H9 (cell line): ENCODE measurements around the gene SHCBP1. TPM values are rescaled to one million over a fixed set of nuclear protein-coding genes. Genes with fewer than 3 reads are reported as not detected.

Source experiments
- DNase-seq: peaks from one replicate; pipeline ENCODE4 v3.0.0-alpha.2; 2017
- H2AFZ ChIP-seq: one replicate; pipeline ENCODE4 v1.6.1; 2013; ENCODE audit warnings: mild to moderate bottlenecking, low read length, control low read depth, moderate library complexity
- H2AK5ac ChIP-seq: 2 replicates; pipeline ENCODE4 v1.6.1; 2013; ENCODE audit warnings: low read length, control low read depth, mixed read lengths; ENCODE audit not compliant: insufficient read length
- H2BK120ac ChIP-seq: one replicate; pipeline ENCODE4 v1.6.1; 2013; ENCODE audit warnings: low read depth, mild to moderate bottlenecking, low read length, control low read depth, inconsistent platforms; ENCODE audit not compliant: poor library complexity, severe bottlenecking
- H2BK12ac ChIP-seq: 2 replicates; pipeline ENCODE4 v1.6.1; 2013; ENCODE audit warnings: low read length, control low read depth, mixed read lengths, low read depth; ENCODE audit not compliant: insufficient read length
- H2BK15ac ChIP-seq: 2 replicates; pipeline ENCODE4 v1.6.1; 2013; ENCODE audit warnings: low read depth, low read length, control low read depth
- H2BK20ac ChIP-seq: one replicate; pipeline ENCODE4 v1.6.1; 2013; ENCODE audit warnings: low read depth, mild to moderate bottlenecking, low read length, control low read depth, inconsistent platforms; ENCODE audit not compliant: poor library complexity, severe bottlenecking
- H2BK5ac ChIP-seq: 2 replicates; pipeline ENCODE4 v1.6.1; 2013; ENCODE audit warnings: low read length, control low read depth, mixed read lengths; ENCODE audit not compliant: insufficient read length
- H3K14ac ChIP-seq: 2 replicates; pipeline ENCODE4 v1.6.1; 2013; ENCODE audit warnings: low read length, control low read depth; ENCODE audit not compliant: insufficient read depth
- H3K18ac ChIP-seq: 2 replicates; pipeline ENCODE4 v1.6.1; 2013; ENCODE audit warnings: low read depth, mild to moderate bottlenecking, mixed read lengths, low read length, control low read depth; ENCODE audit not compliant: insufficient read length
- H3K23ac ChIP-seq: 2 replicates; pipeline ENCODE4 v1.6.1; 2013; ENCODE audit warnings: low read length, control low read depth, mixed read lengths, low read depth; ENCODE audit not compliant: insufficient read length
- H3K23me2 ChIP-seq: 2 replicates; pipeline ENCODE4 v1.6.1; 2013; ENCODE audit warnings: low read depth, mild to moderate bottlenecking, mixed read lengths, low read length, control low read depth; ENCODE audit not compliant: insufficient read length, poor library complexity, severe bottlenecking
- H3K27ac ChIP-seq: 2 replicates; pipeline ENCODE4 v1.5.1; 2013; ENCODE audit warnings: low read length, control low read depth, mixed read lengths, low read depth; ENCODE audit not compliant: insufficient read length
- H3K27me3 ChIP-seq: 2 replicates; pipeline ENCODE4 v1.6.1; 2013; ENCODE audit warnings: low read length, control low read depth, inconsistent platforms; ENCODE audit not compliant: insufficient read depth
- H3K4ac ChIP-seq: 2 replicates; pipeline ENCODE4 v1.6.1; 2013; ENCODE audit warnings: low read depth, mild to moderate bottlenecking, control low read depth, inconsistent platforms, low read length, moderate library complexity
- H3K4me1 ChIP-seq: 2 replicates; pipeline ENCODE4 v1.6.1; 2013; ENCODE audit warnings: low read length, control low read depth, inconsistent platforms; ENCODE audit not compliant: insufficient read depth
- H3K4me2 ChIP-seq: 2 replicates; pipeline ENCODE4 v1.6.1; 2013; ENCODE audit warnings: low read length, control low read depth, mixed read lengths; ENCODE audit not compliant: insufficient read length, insufficient read depth
- H3K56ac ChIP-seq: 2 replicates; pipeline ENCODE4 v1.6.1; 2013; ENCODE audit warnings: low read depth, mild to moderate bottlenecking, mixed read lengths, low read length, control low read depth; ENCODE audit not compliant: insufficient read length
- H3K79me1 ChIP-seq: 2 replicates; pipeline ENCODE4 v1.6.1; 2013; ENCODE audit warnings: low read depth, mild to moderate bottlenecking, moderate library complexity, low read length, control low read depth, inconsistent platforms; ENCODE audit not compliant: insufficient read depth, poor library complexity, severe bottlenecking
- H3K79me2 ChIP-seq: 2 replicates; pipeline ENCODE4 v1.6.1; 2013; ENCODE audit warnings: low read length, control low read depth, inconsistent platforms; ENCODE audit not compliant: insufficient read depth
- H3K9ac ChIP-seq: 2 replicates; pipeline ENCODE4 v1.6.1; 2013; ENCODE audit warnings: low read length, control low read depth, mixed read lengths; ENCODE audit not compliant: insufficient read length; ENCODE audit errors: extremely low read depth
- H3K9me3 ChIP-seq: one replicate; pipeline ENCODE4 v1.6.1; 2013; ENCODE audit warnings: low read depth, low read length, inconsistent platforms; ENCODE audit not compliant: control insufficient read depth
- H3T11ph ChIP-seq: one replicate; pipeline ENCODE4 v1.6.1; 2013; ENCODE audit warnings: mild to moderate bottlenecking, low read length, control low read depth, inconsistent platforms
- H4K20me1 ChIP-seq: one replicate; pipeline ENCODE4 v1.6.1; 2013; ENCODE audit not compliant: control insufficient read depth, insufficient read length, insufficient read depth
- H4K5ac ChIP-seq: 2 replicates; pipeline ENCODE4 v1.6.1; 2013; ENCODE audit warnings: low read depth, mild to moderate bottlenecking, mixed read lengths, low read length, control low read depth; ENCODE audit not compliant: insufficient read length
- H4K8ac ChIP-seq: replicated peaks from 2 replicates; pipeline ENCODE4 v1.6.1; 2013; ENCODE audit warnings: low read length, control low read depth, mixed read lengths, low read depth; ENCODE audit not compliant: insufficient read length
- H4K91ac ChIP-seq: 2 replicates; pipeline ENCODE4 v1.6.1; 2013; ENCODE audit warnings: low read depth, mild to moderate bottlenecking, moderate library complexity, mixed read lengths, low read length, control low read depth; ENCODE audit not compliant: insufficient read length
- H3K27ac Mint-ChIP-seq, 3 experiments: 2 replicates in 2 of 3; 3 replicates in 1 of 3; pipeline ENCODE4 v1.8.0; 2020 to 2021; ENCODE audit warnings: mixed read lengths in 3 of 3, mild to moderate bottlenecking in 1 of 3, moderate library complexity in 1 of 3
- H3K27me3 Mint-ChIP-seq: 2 replicates; pipeline ENCODE4 v1.8.0; 2021; ENCODE audit warnings: low read depth, mild to moderate bottlenecking, moderate library complexity, mixed read lengths
- H3K36me3 Mint-ChIP-seq, 3 experiments: 2 replicates in 2 of 3; 3 replicates in 1 of 3; pipeline ENCODE4 v1.8.0; 2020 to 2021; ENCODE audit warnings: low read depth in 3 of 3, mixed read lengths in 3 of 3; ENCODE audit not compliant: insufficient read depth in 1 of 3
- H3K4me1 Mint-ChIP-seq, 2 experiments: 2 replicates each; pipeline ENCODE4 v1.8.0; 2020; ENCODE audit warnings: mixed read lengths in 2 of 2
- H3K4me3 Mint-ChIP-seq, 2 experiments: 2 replicates in 1 of 2; 3 replicates in 1 of 2; pipeline ENCODE4 v1.8.0; 2020 to 2021; ENCODE audit warnings: mild to moderate bottlenecking in 2 of 2, mixed read lengths in 2 of 2, moderate library complexity in 1 of 2
- H3K9me3 Mint-ChIP-seq, 2 experiments: 2 replicates in 1 of 2; 3 replicates in 1 of 2; pipeline ENCODE4 v1.8.0; 2020; ENCODE audit warnings: mild to moderate bottlenecking in 2 of 2, mixed read lengths in 2 of 2, moderate library complexity in 1 of 2
- CTCF ChIP-seq: fragments of 200-600 bp; sonication (generic); conservative IDR thresholded peaks from 3 replicates; pipeline ENCODE4 v1.8.0; 2021; ENCODE audit warnings: antibody characterized with exemption, mild to moderate bottlenecking
- WGBS: extraction: QIAGEN DNeasy Blood & Tissue Kit; methylation state at CpG from one replicate; pipeline ENCODE4 v1.1.7; 2013; ENCODE audit warnings: missing lambda C conversion rate, low lambda C conversion rate, mixed read lengths; ENCODE audit not compliant: insufficient read length; ENCODE audit errors: extremely low coverage; 5-methylcytosine and 5-hydroxymethylcytosine counted together
- total RNA-seq: library from RNA; stranded (reverse); gene quantifications from 2 replicates; pipeline ENCODE4 v1.2.1, GENCODE V29; 2021

SHCBP1 gene
- total RNA-seq, 1 experiment from 2014 or later = 16.6 TPM

- H3K4me1 Mint-ChIP-seq = peaks cover 0 to 4% of the 10 kb centered on the region in 2 experiments; a peak in 2 of 4 replicates
- Histone ChIP-seq H3T11ph (no peak overlapping the region), H3K9ac (no peak overlapping the region), H3K9me3 (no peaks in the 10 kb centered on the region), H3K4me2 (no peak overlapping the region), H4K8ac (no peak overlapping the region), H3K79me1 (no peaks in the 10 kb centered on the region), H3K27me3 (no peaks in the 10 kb centered on the region), H3K27ac (no peak overlapping the region), H2BK12ac (no peak overlapping the region), H2AFZ (no peak overlapping the region), H4K20me1 (no peaks in the 10 kb centered on the region), H2AK5ac (no peak overlapping the region), H2BK20ac (no peak overlapping the region), H3K4me1 (no peaks in the 10 kb centered on the region), H3K4ac (no peak overlapping the region), H2BK15ac (no peak overlapping the region), H4K5ac (no peak overlapping the region), H2BK5ac (no peak overlapping the region), H3K14ac (no peak overlapping the region), H3K56ac (no peak overlapping the region), H3K79me2 (no peaks in the 10 kb centered on the region), H2BK120ac (no peak overlapping the region), H3K23me2 (no peaks in the 10 kb centered on the region), H4K91ac (no peak overlapping the region), H3K18ac (no peak overlapping the region), H3K23ac (no peak overlapping the region)
- WGBS = no CpG with 5 or more reads among the region's 27 CpGs
- peaks cover 4 to 9% of the 10 kb centered on the region in 2 experiments for H3K9me3 Mint-ChIP-seq
- no peaks in the 10 kb centered on the region for H3K36me3 Mint-ChIP-seq
- no peak for TF ChIP-seq CTCF
- H3K27me3 Mint-ChIP-seq = no peaks in the 10 kb centered on the region; the same call in 1 of the 2 replicates
- peak; percentile 35 for DNase-seq
- no peak overlapping the region for H3K27ac Mint-ChIP-seq
- H3K4me3 Mint-ChIP-seq = no peak overlapping the region
Observed at GRCh38 chr16:46569231-46569735, 51.9 kb downstream of the SHCBP1 start.
